IMR-90 (cell line): ENCODE data around the gene IGLL5. TPM values are rescaled to one million over a fixed set of nuclear protein-coding genes. Genes with fewer than 3 reads are reported as not detected.

Experiments used
- ATAC-seq: fragments of 200-7000 bp; cut with Tn5 transposase; 2 replicates; pipeline ENCODE4 v1.9.1; 2020; ENCODE audit warnings: low read depth, mild to moderate bottlenecking, moderate library complexity
- BruUV-seq: library from RNA; stranded (reverse); fragments of 400-500 nt; replicated peaks from 2 replicates; lab custom pipeline; 2021; lab: Mats Ljungman, UMichigan
- CTCF ChIA-PET: fragments of 300-600 bp; formaldehyde crosslinking; extraction: SDS; loops from one replicate; lab custom pipeline; 2021; ENCODE audit warnings: antibody characterized with exemption; lab: Yijun Ruan, JAX
- POLR2A ChIA-PET: fragments of 300-600 bp; sonication (Branson Sonifier 250); formaldehyde crosslinking; loops from one replicate; lab custom pipeline; 2022; ENCODE audit warnings: antibody characterized with exemption; ENCODE audit not compliant: unreplicated experiment; lab: Charles Lee
- DNase-seq: peaks from one replicate; pipeline ENCODE4 v3.0.0; 2013
- H2AFZ ChIP-seq: replicated peaks from 2 replicates; pipeline ENCODE3; 2013; ENCODE audit warnings: low read length, mild to moderate bottlenecking; ENCODE audit not compliant: poor library complexity
- H2AK5ac ChIP-seq: 2 replicates; pipeline ENCODE4 v1.6.1; 2013; ENCODE audit warnings: low read depth, low read length, inconsistent platforms
- H2AK9ac ChIP-seq: replicated peaks from 2 replicates; pipeline ENCODE3; 2013; ENCODE audit warnings: mild to moderate bottlenecking, low read depth, low read length, moderate library complexity; ENCODE audit not compliant: poor library complexity
- H2BK120ac ChIP-seq: 2 replicates; pipeline ENCODE4 v1.6.1; 2013; ENCODE audit warnings: low read depth, low read length, inconsistent platforms
- H2BK15ac ChIP-seq: 3 replicates; pipeline ENCODE4 v1.6.1; 2013; ENCODE audit warnings: low read depth, low read length, inconsistent platforms
- H2BK20ac ChIP-seq: 2 replicates; pipeline ENCODE4 v1.6.1; 2013; ENCODE audit warnings: low read depth, mild to moderate bottlenecking, inconsistent platforms, low read length, moderate library complexity
- H2BK5ac ChIP-seq: 2 replicates; pipeline ENCODE4 v1.6.1; 2013; ENCODE audit warnings: mild to moderate bottlenecking, low read depth, low read length, inconsistent platforms; ENCODE audit not compliant: poor library complexity, severe bottlenecking
- H3K14ac ChIP-seq: replicated peaks from 2 replicates; pipeline ENCODE4 v1.6.1; 2013; ENCODE audit warnings: low read depth, low read length, inconsistent platforms
- H3K18ac ChIP-seq: 2 replicates; pipeline ENCODE4 v1.6.1; 2013; ENCODE audit warnings: low read depth, low read length, control low read depth
- H3K23ac ChIP-seq: 2 replicates; pipeline ENCODE4 v1.6.1; 2013; ENCODE audit warnings: low read depth, low read length, inconsistent platforms
- H3K27ac ChIP-seq: 2 replicates; pipeline ENCODE4 v1.5.1; 2013; ENCODE audit warnings: mild to moderate bottlenecking, control low read depth, low read length; ENCODE audit not compliant: insufficient read depth
- H3K27me3 ChIP-seq: 2 replicates; pipeline ENCODE4 v1.6.1; 2013; ENCODE audit warnings: low read length; ENCODE audit not compliant: control insufficient read depth, insufficient read depth
- H3K36me3 ChIP-seq: 2 replicates; pipeline ENCODE4 v1.6.1; 2013; ENCODE audit warnings: low read length, mixed read lengths; ENCODE audit not compliant: control insufficient read depth, insufficient read depth
- H3K4ac ChIP-seq: 2 replicates; pipeline ENCODE4 v1.6.1; 2013; ENCODE audit warnings: low read depth, low read length, inconsistent platforms
- H3K4me1 ChIP-seq: 2 replicates; pipeline ENCODE4 v1.6.1; 2013; ENCODE audit warnings: low read length, mixed read lengths; ENCODE audit not compliant: control insufficient read depth, insufficient read depth
- H3K4me2 ChIP-seq: 2 replicates; pipeline ENCODE4 v1.6.1; 2013; ENCODE audit warnings: low read depth, mild to moderate bottlenecking, control low read depth, low read length, moderate library complexity
- H3K4me3 ChIP-seq: 2 replicates; pipeline ENCODE4 v1.5.1; 2013; ENCODE audit warnings: low read depth, mild to moderate bottlenecking, control low read depth, low read length, moderate library complexity; ENCODE audit not compliant: insufficient read depth
- H3K56ac ChIP-seq: 2 replicates; pipeline ENCODE4 v1.6.1; 2013; ENCODE audit warnings: low read length, inconsistent platforms; ENCODE audit not compliant: insufficient read depth; ENCODE audit errors: extremely low read depth
- H3K79me1 ChIP-seq, 2 experiments: 2 replicates each; pipeline ENCODE4 v1.6.1; 2013; ENCODE audit warnings: low read length in 2 of 2, inconsistent platforms in 1 of 2, low read depth in 1 of 2
- H3K9ac ChIP-seq: 2 replicates; pipeline ENCODE4 v1.6.1; 2013; ENCODE audit warnings: low read depth, low read length, control low read depth
- H3K9me1 ChIP-seq: 2 replicates; pipeline ENCODE4 v1.6.1; 2013; ENCODE audit warnings: low read length, inconsistent platforms; ENCODE audit not compliant: insufficient read depth
- H3K9me3 ChIP-seq: 2 replicates; pipeline ENCODE4 v1.6.1; 2013; ENCODE audit warnings: low read length; ENCODE audit not compliant: control insufficient read depth, insufficient read depth
- H4K20me1 ChIP-seq: 2 replicates; pipeline ENCODE4 v1.6.1; 2013; ENCODE audit warnings: low read length, inconsistent platforms; ENCODE audit not compliant: insufficient read depth
- H4K5ac ChIP-seq: 2 replicates; pipeline ENCODE4 v1.6.1; 2013; ENCODE audit warnings: mild to moderate bottlenecking, low read depth, low read length, control low read depth
- H4K8ac ChIP-seq, 2 experiments: 2 replicates each; pipeline ENCODE4 v1.6.1; 2013; ENCODE audit warnings: low read depth in 2 of 2, low read length in 2 of 2, control low read depth in 1 of 2, inconsistent platforms in 1 of 2
- H4K91ac ChIP-seq: 2 replicates; pipeline ENCODE4 v1.6.1; 2013; ENCODE audit warnings: low read depth, low read length, inconsistent platforms; ENCODE audit not compliant: insufficient read depth
- BHLHE40 ChIP-seq: fragments of 150-350 bp; IDR thresholded peaks from 2 replicates; pipeline ENCODE4 v1.6.1; 2016; ENCODE audit warnings: mild to moderate bottlenecking, low read depth, low read length
- CEBPB ChIP-seq: IDR thresholded peaks from 2 replicates; pipeline ENCODE4 v1.6.1; 2012; ENCODE audit warnings: low read depth, low read length, improper control_type of control experiment
- CHD1 ChIP-seq: IDR thresholded peaks from 2 replicates; pipeline ENCODE4 v1.6.1; 2012; ENCODE audit warnings: low read depth, low read length, improper control_type of control experiment
- FOS ChIP-seq: fragments of 150-350 bp; IDR thresholded peaks from 2 replicates; pipeline ENCODE4 v1.6.1; 2016; ENCODE audit warnings: low read depth, low read length
- MAFK ChIP-seq: IDR thresholded peaks from 2 replicates; pipeline ENCODE4 v1.6.1; 2012; ENCODE audit warnings: low read depth, low read length, improper control_type of control experiment
- MAZ ChIP-seq: IDR thresholded peaks from 2 replicates; pipeline ENCODE4 v1.6.1; 2012; ENCODE audit warnings: low read depth, mild to moderate bottlenecking, low read length, improper control_type of control experiment, moderate library complexity, borderline replicate concordance
- MXI1 ChIP-seq: IDR thresholded peaks from 2 replicates; pipeline ENCODE4 v1.6.1; 2012; ENCODE audit warnings: low read depth, mild to moderate bottlenecking, low read length, moderate library complexity, borderline replicate concordance
- NFE2L2 ChIP-seq: fragments of 150-350 bp; IDR thresholded peaks from 2 replicates; pipeline ENCODE4 v1.6.1; 2016; ENCODE audit warnings: low read depth, mild to moderate bottlenecking, low read length
- POLR2A ChIP-seq: IDR thresholded peaks from 2 replicates; pipeline ENCODE4 v1.6.1; 2012; ENCODE audit warnings: mild to moderate bottlenecking, low read depth, low read length
- RAD21 ChIP-seq: IDR thresholded peaks from 2 replicates; pipeline ENCODE4 v1.6.1; 2012; ENCODE audit warnings: low read length, improper control_type of control experiment
- RCOR1 ChIP-seq: IDR thresholded peaks from 2 replicates; pipeline ENCODE4 v1.6.1; 2012; ENCODE audit warnings: mild to moderate bottlenecking, low read length, improper control_type of control experiment; ENCODE audit not compliant: insufficient replicate concordance
- RFX5 ChIP-seq: IDR thresholded peaks from 2 replicates; pipeline ENCODE4 v1.8.0; 2012; ENCODE audit warnings: low read depth, mild to moderate bottlenecking, low read length, moderate library complexity
- SMC3 ChIP-seq: fragments of 150-350 bp; IDR thresholded peaks from 2 replicates; pipeline ENCODE4 v1.6.1; 2016; ENCODE audit warnings: low read depth, mild to moderate bottlenecking, antibody characterized with exemption, low read length, moderate library complexity
- WGBS, 2 experiments: methylation state at CpG; one replicate each; pipeline versions ENCODE4 v1.1.5 to v1.1.7; 2013; ENCODE audit warnings: missing lambda C conversion rate in 2 of 2; ENCODE audit not compliant: insufficient read length in 1 of 2; ENCODE audit errors: extremely low coverage in 2 of 2; 5-methylcytosine and 5-hydroxymethylcytosine counted together
- dilution Hi-C: fragments of 300-500 bp; cut with HindIII; formaldehyde crosslinking; loops from one replicate; pipeline ENCODE4 v1.14.3; 2018; ENCODE audit warnings: low sequenced_read_pairs; ENCODE audit not compliant: unreplicated experiment
- in situ Hi-C: fragments of 300-500 bp; cut with MboI; formaldehyde crosslinking; loops from 3 replicates; pipeline ENCODE4 v1.14.3; 2019; ENCODE audit warnings: low sequenced_read_pairs, inconsistent platforms, mixed read lengths
- intact Hi-C: fragments of 100-400 bp; cut with micrococcal nuclease; formaldehyde crosslinking; loops from 2 replicates; pipeline ENCODE4 v1.10.0; 2022
- polyA plus RNA-seq, 3 experiments: library from polyadenylated mRNA; depleted of rRNA; stranded (reverse); fragments of >200 nt; gene quantifications; 2 replicates each; pipeline ENCODE4 v1.2.3, GENCODE V29; 2012; ENCODE audit warnings: low replicate concordance in 1 of 3
- total RNA-seq: library from RNA; depleted of rRNA; stranded (reverse); fragments of >200 nt; gene quantifications from 2 replicates; pipeline ENCODE4 v1.2.3, GENCODE V29; 2012
- TF ChIP-seq, protein P1 (sequence below): conservative IDR thresholded peaks from 2 replicates; pipeline ENCODE4 v1.5.1; 2012; ENCODE audit warnings: mild to moderate bottlenecking, low read depth, low read length, improper control_type of control experiment
- TF ChIP-seq, protein P2 (sequence below): fragments of 150-350 bp; IDR thresholded peaks from 2 replicates; pipeline ENCODE4 v1.6.1; 2016; ENCODE audit warnings: low read depth, mild to moderate bottlenecking, low read length, moderate library complexity, borderline replicate concordance
- TF ChIP-seq, protein P3 (sequence below): fragments of 150-350 bp; IDR thresholded peaks from 2 replicates; pipeline ENCODE4 v1.6.1; 2017; ENCODE audit warnings: mild to moderate bottlenecking, antibody characterized with exemption, low read length, low read depth

The IGLL5 gene
- total and polyA plus RNA-seq, 2 of the 4 experiments (the other 2 are of a cell fraction) = not detected

DNA sequence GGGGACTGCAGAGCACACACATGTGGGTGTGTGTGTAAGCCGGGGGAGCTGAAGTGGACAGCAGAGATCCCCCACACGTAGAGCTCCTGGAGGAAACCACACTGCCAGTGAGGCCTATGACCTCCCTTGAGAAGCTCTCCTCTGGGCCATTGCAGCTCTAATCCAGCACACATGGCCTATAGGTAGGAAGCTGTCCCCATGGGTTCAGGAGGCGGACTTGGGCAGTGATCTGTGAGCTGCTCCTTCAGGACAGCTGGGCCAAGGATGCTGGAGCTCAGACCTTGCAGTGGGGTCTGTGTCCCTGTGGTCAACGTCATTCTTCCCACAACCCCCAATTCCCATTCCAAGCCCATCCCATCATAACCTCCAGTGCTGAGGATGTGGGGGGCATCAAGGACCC, 29.8 kb downstream of the IGLL5 start:
- dilution Hi-C loops (no loop called here), in situ Hi-C loops (no loop called here), intact Hi-C loops (no loop called here)
- DNase-seq (no peak), ATAC-seq (no peak)
- no peak overlapping the region for H3K4me3 ChIP-seq
- no peaks in the 10 kb centered on the region for H3K36me3 ChIP-seq
- no peak overlapping the region for H3K4me2 ChIP-seq
- no peaks in the 10 kb centered on the region for H4K20me1 ChIP-seq
- H3K56ac ChIP-seq = no peak overlapping the region
- H3K4me1 ChIP-seq = no peaks in the 10 kb centered on the region
- no peaks in the 10 kb centered on the region for H3K79me1 ChIP-seq
- H3K27me3 ChIP-seq = peaks cover 12% of the 10 kb centered on the region
- H3K9me1 ChIP-seq = no peaks in the 10 kb centered on the region
- no peak overlapping the region for H3K4ac ChIP-seq
- no TSS peak for BruUV-seq
- no CpG with 5 or more reads among the region's 4 CpGs for WGBS, 2 experiments
- POLR2A ChIA-PET = no interaction called here
- H2AFZ ChIP-seq = no peak overlapping the region
- no peak overlapping the region for H3K23ac ChIP-seq
- H2BK120ac ChIP-seq = no peak overlapping the region
- no peak overlapping the region for H3K9ac ChIP-seq
- no peaks in the 10 kb centered on the region for H3K9me3 ChIP-seq
- no peak overlapping the region for H2AK9ac ChIP-seq
- H2BK5ac ChIP-seq = no peak overlapping the region
- H3K18ac ChIP-seq = no peak overlapping the region
- TF ChIP-seq, protein P1, sequence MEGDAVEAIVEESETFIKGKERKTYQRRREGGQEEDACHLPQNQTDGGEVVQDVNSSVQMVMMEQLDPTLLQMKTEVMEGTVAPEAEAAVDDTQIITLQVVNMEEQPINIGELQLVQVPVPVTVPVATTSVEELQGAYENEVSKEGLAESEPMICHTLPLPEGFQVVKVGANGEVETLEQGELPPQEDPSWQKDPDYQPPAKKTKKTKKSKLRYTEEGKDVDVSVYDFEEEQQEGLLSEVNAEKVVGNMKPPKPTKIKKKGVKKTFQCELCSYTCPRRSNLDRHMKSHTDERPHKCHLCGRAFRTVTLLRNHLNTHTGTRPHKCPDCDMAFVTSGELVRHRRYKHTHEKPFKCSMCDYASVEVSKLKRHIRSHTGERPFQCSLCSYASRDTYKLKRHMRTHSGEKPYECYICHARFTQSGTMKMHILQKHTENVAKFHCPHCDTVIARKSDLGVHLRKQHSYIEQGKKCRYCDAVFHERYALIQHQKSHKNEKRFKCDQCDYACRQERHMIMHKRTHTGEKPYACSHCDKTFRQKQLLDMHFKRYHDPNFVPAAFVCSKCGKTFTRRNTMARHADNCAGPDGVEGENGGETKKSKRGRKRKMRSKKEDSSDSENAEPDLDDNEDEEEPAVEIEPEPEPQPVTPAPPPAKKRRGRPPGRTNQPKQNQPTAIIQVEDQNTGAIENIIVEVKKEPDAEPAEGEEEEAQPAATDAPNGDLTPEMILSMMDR = no peak
- TF ChIP-seq, protein P2, sequence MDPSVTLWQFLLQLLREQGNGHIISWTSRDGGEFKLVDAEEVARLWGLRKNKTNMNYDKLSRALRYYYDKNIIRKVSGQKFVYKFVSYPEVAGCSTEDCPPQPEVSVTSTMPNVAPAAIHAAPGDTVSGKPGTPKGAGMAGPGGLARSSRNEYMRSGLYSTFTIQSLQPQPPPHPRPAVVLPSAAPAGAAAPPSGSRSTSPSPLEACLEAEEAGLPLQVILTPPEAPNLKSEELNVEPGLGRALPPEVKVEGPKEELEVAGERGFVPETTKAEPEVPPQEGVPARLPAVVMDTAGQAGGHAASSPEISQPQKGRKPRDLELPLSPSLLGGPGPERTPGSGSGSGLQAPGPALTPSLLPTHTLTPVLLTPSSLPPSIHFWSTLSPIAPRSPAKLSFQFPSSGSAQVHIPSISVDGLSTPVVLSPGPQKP = no peak
- TF ChIP-seq MAFK (no peak), SMC3 (no peak), CHD1 (no peak), RCOR1 (no peak), RFX5 (no peak), MAZ (no peak), MXI1 (no peak), RAD21 (no peak), NFE2L2 (no peak), POLR2A (no peak), FOS (no peak), BHLHE40 (no peak), CEBPB (no peak)
- TF ChIP-seq, protein P3, sequence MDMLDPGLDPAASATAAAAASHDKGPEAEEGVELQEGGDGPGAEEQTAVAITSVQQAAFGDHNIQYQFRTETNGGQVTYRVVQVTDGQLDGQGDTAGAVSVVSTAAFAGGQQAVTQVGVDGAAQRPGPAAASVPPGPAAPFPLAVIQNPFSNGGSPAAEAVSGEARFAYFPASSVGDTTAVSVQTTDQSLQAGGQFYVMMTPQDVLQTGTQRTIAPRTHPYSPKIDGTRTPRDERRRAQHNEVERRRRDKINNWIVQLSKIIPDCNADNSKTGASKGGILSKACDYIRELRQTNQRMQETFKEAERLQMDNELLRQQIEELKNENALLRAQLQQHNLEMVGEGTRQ = no peak
- no peak overlapping the region for H3K14ac ChIP-seq
- no peak overlapping the region for H4K91ac ChIP-seq
- H4K8ac ChIP-seq = no peak overlapping the region
- H2BK20ac ChIP-seq = no peak overlapping the region
- no peak overlapping the region for H3K27ac ChIP-seq
- no peak overlapping the region for H2AK5ac ChIP-seq
- no peak overlapping the region for H2BK15ac ChIP-seq
- CTCF ChIA-PET = interaction anchor here (1.2 kb wide), 1 partner anchor 69 kb away, joined by 4 read pairs; no protein-coding TSS in a partner anchor
- H4K5ac ChIP-seq = no peak overlapping the region
